ENCODE measurements around the gene XPO5. TPM values are rescaled to one million over a fixed set of nuclear protein-coding genes. Genes with fewer than 3 reads are reported as not detected.

XPO5 gene
- total RNA-seq, 1 donor from 2014 or later: 33.5 TPM

DNA sequence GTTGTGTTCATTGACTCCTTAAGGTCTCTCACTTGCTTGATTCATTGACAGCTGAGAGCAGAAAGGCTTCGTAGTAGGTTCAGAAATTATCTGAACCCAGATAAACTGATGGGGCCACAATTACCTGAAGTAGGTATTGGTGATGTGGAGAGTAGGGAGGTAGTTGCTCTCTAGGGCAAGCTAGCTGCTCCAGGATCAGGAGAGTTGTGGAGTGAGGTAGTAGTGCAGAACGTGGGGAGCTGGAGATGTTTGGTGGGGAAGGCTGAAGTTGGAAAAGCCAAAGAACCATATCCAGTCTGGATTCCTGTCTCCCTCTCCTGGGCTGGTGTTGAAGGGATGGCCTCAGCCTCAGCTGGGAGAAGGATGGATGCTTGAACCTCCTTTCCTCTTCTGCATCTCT, 82.6 kb downstream of the XPO5 start:
- no peak for DNase-seq (ENCODE audit: low read depth)
- no peak for TF ChIP-seq CTCF (conservative IDR thresholded peaks at IDR 0.05; ENCODE audit: low read depth, low read length)
- no peak overlapping the region for H3K4me3 ChIP-seq (ENCODE audit: low read depth, low read length)

DNA sequence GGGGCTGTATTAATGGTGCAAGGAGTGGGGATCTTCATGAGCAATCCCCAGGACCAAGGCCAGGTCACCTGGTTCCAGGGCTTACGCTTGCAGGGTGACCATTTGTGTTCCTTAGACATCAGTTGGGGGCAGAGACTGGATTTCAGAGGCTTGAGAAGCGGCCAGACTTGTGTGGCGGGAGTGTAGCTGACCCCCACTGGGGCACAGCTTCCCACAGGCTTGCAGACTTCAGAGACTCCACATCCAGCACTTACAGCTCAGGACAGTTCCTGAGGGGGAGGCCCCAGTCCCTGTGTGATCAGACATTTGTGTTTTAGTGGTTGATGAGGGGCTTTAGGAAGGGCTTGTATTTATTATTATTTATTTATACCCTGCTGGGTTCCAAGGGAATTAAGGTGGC, 83.2 kb downstream of the XPO5 start:
- no peak for TF ChIP-seq CTCF (conservative IDR thresholded peaks at IDR 0.05; ENCODE audit: low read depth, low read length)
- DNase-seq (ENCODE audit: low read depth): no peak
- no peak overlapping the region for H3K4me3 ChIP-seq (ENCODE audit: low read depth, low read length)

- H3K4me3 ChIP-seq (ENCODE audit: low read depth, low read length): no peak overlapping the region
- DNase-seq (ENCODE audit: low read depth): no peak
- TF ChIP-seq CTCF (conservative IDR thresholded peaks at IDR 0.05; ENCODE audit: low read depth, low read length): no peak
Measured at GRCh38 chr6:43491750-43492661, 83.8 kb downstream of the XPO5 start.

GRCh38 chr6:43490523-43490939, 85.3 kb downstream of the XPO5 start:
- H3K4me3 ChIP-seq (ENCODE audit: low read depth, low read length): no peak overlapping the region
- TF ChIP-seq CTCF (conservative IDR thresholded peaks at IDR 0.05; ENCODE audit: low read depth, low read length): no peak
- DNase-seq (ENCODE audit: low read depth): no peak

DNA sequence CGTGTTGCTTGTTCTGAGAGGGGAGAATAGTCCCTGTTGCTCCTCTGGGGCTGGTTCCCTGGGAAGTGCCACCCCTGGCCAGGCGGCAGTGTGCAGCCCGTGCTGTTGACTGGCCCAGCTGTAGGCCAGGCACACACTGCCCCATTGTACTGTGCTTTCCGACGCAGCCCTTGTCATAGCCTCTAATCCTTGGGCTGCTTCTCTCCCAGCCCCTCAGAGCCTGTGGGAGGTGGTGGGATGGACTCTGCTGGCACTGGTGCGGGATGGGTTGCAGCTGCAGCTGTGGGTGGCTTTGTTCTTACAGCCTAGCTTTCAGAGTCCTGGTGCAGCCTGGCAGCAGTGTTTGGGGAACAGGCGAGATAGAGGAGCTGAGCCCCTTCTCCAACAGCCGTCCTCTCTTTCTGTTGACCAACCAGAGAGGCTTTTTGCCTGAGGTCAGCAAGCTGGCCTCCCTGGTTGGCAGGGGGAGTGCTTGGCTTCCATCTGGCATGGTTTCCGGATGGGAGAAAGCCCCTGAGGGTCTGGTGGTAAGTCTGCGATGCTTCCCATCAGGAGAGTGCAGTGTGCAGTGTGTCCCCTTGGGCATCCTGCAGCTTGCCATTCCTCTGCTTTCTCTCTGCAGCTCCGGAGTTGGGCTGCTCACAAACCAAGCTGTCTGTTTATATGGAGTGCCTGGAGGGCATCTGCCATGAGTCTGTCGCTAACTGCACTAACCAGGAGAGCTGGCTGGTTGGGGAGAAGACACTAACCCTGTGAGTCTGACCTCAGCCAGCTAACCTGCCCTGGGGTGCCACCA, 86.4 kb downstream of the XPO5 start:
- TF ChIP-seq CTCF (conservative IDR thresholded peaks at IDR 0.05; ENCODE audit: low read depth, low read length): no peak
- H3K4me3 ChIP-seq (ENCODE audit: low read depth, low read length): no peak overlapping the region
- no peak for DNase-seq (ENCODE audit: low read depth)

- no peak overlapping the region for H3K4me3 ChIP-seq (ENCODE audit: low read depth, low read length)
- no peak for DNase-seq (ENCODE audit: low read depth)
- TF ChIP-seq CTCF (conservative IDR thresholded peaks at IDR 0.05; ENCODE audit: low read depth, low read length): no peak
Measured at GRCh38 chr6:43488667-43489276, 87.1 kb downstream of the XPO5 start.

Data from epithelial cell of proximal tubule (primary cell).